Psoas muscle (tissue), 8 donors: ENCODE data around the gene CPLX3. TPM values are rescaled to one million over a fixed set of nuclear protein-coding genes. Genes with fewer than 3 reads are reported as not detected.

Experiments
- ATAC-seq, 4 donors: fragments of 200-7000 bp; cut with Tn5 transposase; one replicate each; pipeline ENCODE4 v1.9.1; 2020; ENCODE audit warnings: moderate library complexity in 3 of 4, mild to moderate bottlenecking in 2 of 4
- DNase-seq, 2 donors: peaks; one replicate each; pipeline ENCODE4 v3.0.0-alpha.2; 2020
- H3K27ac ChIP-seq: fragments of 200-600 bp; one replicate; pipeline ENCODE4 v1.8.0; 2022
- H3K27me3 ChIP-seq, 3 donors: fragments of 200-600 bp in 1 of 3; one replicate each; pipeline versions ENCODE4 v1.6.1 to v1.8.0; 2013 to 2022; ENCODE audit warnings: low read length in 2 of 3, mild to moderate bottlenecking in 2 of 3, moderate library complexity in 1 of 3; ENCODE audit not compliant: insufficient read depth in 3 of 3
- H3K36me3 ChIP-seq, 2 donors: fragments of 200-600 bp in 1 of 2; one replicate each; pipeline versions ENCODE4 v1.6.1 to v1.8.0; 2013 to 2022; ENCODE audit warnings: low read depth in 1 of 2, mild to moderate bottlenecking in 1 of 2, moderate library complexity in 1 of 2; ENCODE audit not compliant: insufficient read depth in 1 of 2
- H3K4me1 ChIP-seq: fragments of 200-600 bp; one replicate; pipeline ENCODE4 v1.8.0; 2022
- H3K4me3 ChIP-seq: fragments of 200-600 bp; one replicate; pipeline ENCODE4 v1.8.0; 2022; ENCODE audit warnings: mild to moderate bottlenecking
- H3K9me3 ChIP-seq: fragments of 200-600 bp; one replicate; pipeline ENCODE4 v1.8.0; 2022
- WGBS, 3 donors: extraction: QIAGEN DNeasy Blood & Tissue Kit; methylation state at CpG; one replicate each; pipeline versions ENCODE4 v1.1.6 to v1.1.7; 2013; 5-methylcytosine and 5-hydroxymethylcytosine counted together
- intact Hi-C, 2 donors: fragments of 100-400 bp; cut with DNase I; formaldehyde crosslinking; loops; one replicate each; pipeline versions ENCODE4 v1.11.0 to v1.14.2; 2022
- polyA plus RNA-seq, 3 donors: library from polyadenylated mRNA; stranded (reverse); fragments of 200-250 nt; gene quantifications; one replicate each; pipeline ENCODE4 v1.2.3, GENCODE V29; 2013
- total RNA-seq, 4 donors: library from RNA; stranded (reverse); fragmentation: NEBNext Ultra II Directional in 2 of 4; extraction: Animal tissue kit (Norgen Biotek cat#: 25700) in 2 of 4; gene quantifications; one replicate each; pipeline versions ENCODE4 v1.2.1 to v1.2.4, GENCODE V29; 2021 to 2023
- TF ChIP-seq, protein P1 (sequence below): fragments of 200-600 bp; IDR thresholded peaks from one replicate; pipeline ENCODE4 v1.8.0; 2022; ENCODE audit warnings: antibody characterized with exemption
- donor health status: healthy with polysubstance abuse.
- donor health status: DM: no; HTN: no; CAD: no; lungs with moderate emphysema.
- donor health status: Bipolar disorder and iron deficiency.
- donor health status: healthy.
- donor health status: DM: yes; HTN: yes; CAD: no.
- donor health status: DM: no; HTN: no; CAD: no.
- donor health status: DM: no; HTN: no; CAD: no.
- donor health status: DM: yes; HTN: yes; CAD: no.

Gene CPLX3
- total and polyA plus RNA-seq, 7 donors = 0.03 to 0.19 (median 0.04) TPM; not detected in 4

DNA sequence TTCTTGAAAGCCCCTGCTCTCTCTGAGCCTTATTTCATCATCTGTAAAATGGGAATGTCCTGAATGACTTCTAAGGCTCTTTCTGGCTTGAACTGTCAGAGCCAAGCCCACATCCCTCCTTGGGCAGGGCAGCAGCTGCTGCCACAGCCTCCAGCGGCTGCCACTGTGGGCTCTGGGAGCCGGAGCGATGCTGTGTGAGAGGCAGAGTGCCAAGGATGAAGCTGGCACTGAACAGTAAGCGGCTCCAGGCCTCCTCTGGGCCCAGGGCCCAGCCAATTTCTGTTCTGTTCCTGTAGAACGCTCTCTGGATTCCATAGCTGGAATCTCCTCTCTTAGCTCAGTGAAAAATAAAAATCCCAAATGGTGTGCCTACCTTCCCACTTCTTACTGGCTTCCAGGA lies 4.4 kb downstream of the CPLX3 start:
- no peak overlapping the region for H3K4me3 ChIP-seq
- 14 to 46% (median 29%) methylated on average over 5 of the region's 5 CpGs for WGBS, 3 donors
- ATAC-seq (peak in 3 of 4 donors; percentile 37 to 57 (median 45)), DNase-seq (no peak)
- intact Hi-C loops = no loop called here
- H3K4me1 ChIP-seq = peaks cover 17% of the 10 kb centered on the region
- peak overlapping the region; percentile 16 for H3K27ac ChIP-seq
- H3K9me3 ChIP-seq = no peaks in the 10 kb centered on the region
- H3K27me3 ChIP-seq = peaks cover 0 to 10% (median 1%) of the 10 kb centered on the region in 3 donors
- peaks cover 0 to 1% of the 10 kb centered on the region in 2 donors for H3K36me3 ChIP-seq
- TF ChIP-seq, protein P1, sequence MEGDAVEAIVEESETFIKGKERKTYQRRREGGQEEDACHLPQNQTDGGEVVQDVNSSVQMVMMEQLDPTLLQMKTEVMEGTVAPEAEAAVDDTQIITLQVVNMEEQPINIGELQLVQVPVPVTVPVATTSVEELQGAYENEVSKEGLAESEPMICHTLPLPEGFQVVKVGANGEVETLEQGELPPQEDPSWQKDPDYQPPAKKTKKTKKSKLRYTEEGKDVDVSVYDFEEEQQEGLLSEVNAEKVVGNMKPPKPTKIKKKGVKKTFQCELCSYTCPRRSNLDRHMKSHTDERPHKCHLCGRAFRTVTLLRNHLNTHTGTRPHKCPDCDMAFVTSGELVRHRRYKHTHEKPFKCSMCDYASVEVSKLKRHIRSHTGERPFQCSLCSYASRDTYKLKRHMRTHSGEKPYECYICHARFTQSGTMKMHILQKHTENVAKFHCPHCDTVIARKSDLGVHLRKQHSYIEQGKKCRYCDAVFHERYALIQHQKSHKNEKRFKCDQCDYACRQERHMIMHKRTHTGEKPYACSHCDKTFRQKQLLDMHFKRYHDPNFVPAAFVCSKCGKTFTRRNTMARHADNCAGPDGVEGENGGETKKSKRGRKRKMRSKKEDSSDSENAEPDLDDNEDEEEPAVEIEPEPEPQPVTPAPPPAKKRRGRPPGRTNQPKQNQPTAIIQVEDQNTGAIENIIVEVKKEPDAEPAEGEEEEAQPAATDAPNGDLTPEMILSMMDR = no peak

DNA sequence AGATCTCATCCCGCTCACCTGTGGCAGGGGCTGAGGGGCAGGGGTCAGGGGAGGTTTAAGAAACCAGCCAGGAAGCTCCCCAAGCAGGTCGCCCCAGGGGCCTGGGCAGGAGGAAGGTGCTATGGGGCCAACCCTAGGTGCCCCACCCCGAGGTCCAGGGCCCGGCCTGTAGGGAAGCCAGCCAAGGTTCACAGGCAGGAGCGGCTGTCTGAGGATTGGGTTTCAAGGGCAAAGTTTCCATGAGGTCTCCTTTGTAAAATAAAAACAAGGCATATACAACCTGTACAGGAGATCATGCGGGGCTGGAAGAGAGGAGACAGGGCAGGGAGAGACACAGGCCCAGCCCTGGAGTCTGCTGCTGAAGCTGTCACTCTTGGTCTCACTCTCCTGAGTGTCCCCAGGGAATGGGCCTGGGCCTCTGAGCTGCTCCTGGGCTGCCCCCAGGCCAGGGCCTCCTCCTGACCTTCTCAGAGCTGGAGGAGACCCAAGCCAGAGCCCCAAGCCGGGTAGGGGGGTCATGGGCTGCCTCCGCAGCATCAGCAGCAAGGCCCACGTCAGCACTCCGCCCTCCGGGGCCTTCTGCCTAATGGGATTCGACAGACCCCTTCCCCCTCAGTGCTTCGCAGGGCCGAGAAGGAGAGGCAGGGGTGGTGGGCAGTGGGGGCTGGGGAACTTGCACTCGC lies 5.5 kb downstream of the CPLX3 start:
- 55 to 58% (median 57%) methylated on average over 15 of the region's 15 CpGs for WGBS, 3 donors
- ATAC-seq = peak in 3 of 4 donors; percentile 25 to 63 (median 53)
- no peaks in the 10 kb centered on the region for H3K9me3 ChIP-seq
- H3K4me1 ChIP-seq = peaks cover 17% of the 10 kb centered on the region
- H3K4me3 ChIP-seq = no peak overlapping the region
- peaks cover 0 to 5% (median 1%) of the 10 kb centered on the region in 3 donors for H3K27me3 ChIP-seq
- TF ChIP-seq, protein P1 = no peak
- H3K27ac ChIP-seq = peak overlapping the region; percentile 41
- intact Hi-C loops = no loop called here
- peaks cover 0 to 12% of the 10 kb centered on the region in 2 donors for H3K36me3 ChIP-seq
- DNase-seq = no peak

DNA sequence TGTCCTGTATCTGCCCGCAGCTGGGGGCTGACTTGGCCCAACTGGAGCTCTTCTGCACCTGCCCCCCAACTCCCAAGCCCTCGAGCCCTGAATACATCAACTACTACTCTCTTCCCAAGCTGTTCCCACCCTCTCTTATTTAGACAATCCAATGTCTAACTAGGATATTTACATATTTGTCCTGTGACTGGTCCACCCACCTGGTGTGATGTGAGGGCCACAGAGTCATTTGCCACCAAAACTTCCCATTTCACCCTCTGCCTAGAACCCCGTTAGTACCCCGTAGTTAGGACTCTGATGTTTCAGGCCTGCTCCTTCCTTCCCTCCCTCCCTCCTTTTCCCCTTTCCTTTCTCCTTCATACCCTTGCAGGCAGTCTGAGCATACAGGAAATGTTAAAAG lies 6.4 kb downstream of the CPLX3 start:
- TF ChIP-seq, protein P1 = no peak
- WGBS, 3 donors = 74 to 79% (median 76%) methylated on average over 4 of the region's 4 CpGs

DNA sequence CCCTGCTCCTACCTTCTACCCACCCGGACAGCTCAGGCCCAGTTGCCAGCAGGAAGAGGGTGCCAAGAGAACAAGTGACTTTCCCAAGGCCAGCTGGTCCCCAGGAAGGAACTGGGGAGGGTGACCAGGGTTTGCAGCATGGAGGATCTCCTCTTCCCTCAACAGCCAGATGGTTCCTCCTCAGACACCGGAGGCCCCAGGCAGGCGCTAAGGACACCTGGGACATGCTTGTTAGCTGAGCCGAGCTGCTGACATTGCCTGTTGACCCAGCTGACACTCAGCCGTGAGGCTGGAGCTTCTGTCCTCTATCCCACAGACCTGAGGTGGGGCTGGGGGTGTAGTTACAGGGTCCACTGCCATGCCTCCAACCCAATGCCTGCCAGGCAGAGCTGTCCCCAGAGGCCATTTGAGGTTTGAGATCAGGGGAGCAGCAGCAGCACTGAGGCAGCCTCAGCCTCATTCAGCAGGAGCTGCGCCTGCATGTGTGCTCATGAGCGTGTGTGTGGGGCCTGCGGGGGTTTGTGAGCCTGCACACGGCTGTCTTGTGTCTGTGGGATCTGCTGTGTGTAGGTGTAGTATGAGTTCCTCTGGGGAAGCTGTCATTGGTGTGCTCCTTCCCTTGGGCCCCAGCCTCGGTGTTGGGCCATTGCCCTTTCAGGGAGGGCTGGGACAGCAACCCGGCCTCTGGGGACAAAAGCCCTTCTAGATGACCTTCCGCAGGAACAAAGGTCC lies 7.1 kb downstream of the CPLX3 start:
- ATAC-seq (no peak), DNase-seq (no peak)
- Histone ChIP-seq H3K4me1 (peaks cover 17% of the 10 kb centered on the region), H3K9me3 (no peaks in the 10 kb centered on the region), H3K4me3 (no peak overlapping the region), H3K27ac (no peak overlapping the region), H3K36me3 (peaks cover 0 to 28% of the 10 kb centered on the region in 2 donors), H3K27me3 (no peaks in the 10 kb centered on the region)
- intact Hi-C loops = no loop called here
- WGBS, 3 donors = 60 to 74% (median 69%) methylated on average over 12 of the region's 12 CpGs
- TF ChIP-seq, protein P1 = no peak

More for the DNA sequence above, 6.4 kb downstream of the CPLX3 start:
- no peak overlapping the region for H3K27ac ChIP-seq
- peaks cover 0 to 1% (median 0%) of the 10 kb centered on the region in 3 donors for H3K27me3 ChIP-seq
- intact Hi-C loops = no loop called here
- no peak for ATAC-seq
- DNase-seq = no peak
- H3K9me3 ChIP-seq = no peaks in the 10 kb centered on the region
- H3K4me3 ChIP-seq = no peak overlapping the region
- H3K4me1 ChIP-seq = peaks cover 17% of the 10 kb centered on the region
- H3K36me3 ChIP-seq = peaks cover 0 to 21% of the 10 kb centered on the region in 2 donors
